Testis (tissue), 3 donors: Measurements from ENCODE around the gene CELSR1. TPM values are rescaled to one million over a fixed set of nuclear protein-coding genes. Genes with fewer than 3 reads are reported as not detected.

Experiments used
- DNase-seq: peaks from one replicate; pipeline ENCODE4 v3.0.0-alpha.2; 2019
- H3K27ac ChIP-seq, 2 donors: fragments of 200-600 bp; sonication (generic); one replicate each; pipeline ENCODE4 v1.5.1; 2019
- H3K27me3 ChIP-seq: fragments of 200-600 bp; sonication (generic); one replicate; pipeline ENCODE4 v1.5.1; 2019
- H3K36me3 ChIP-seq: fragments of 200-600 bp; sonication (generic); one replicate; pipeline ENCODE4 v1.5.1; 2017; ENCODE audit warnings: low read depth; ENCODE audit errors: missing control alignments
- H3K4me1 ChIP-seq: fragments of 200-600 bp; sonication (generic); one replicate; pipeline ENCODE4 v1.5.1; 2019
- H3K4me3 ChIP-seq, 2 donors: fragments of 200-600 bp; sonication (generic); one replicate each; pipeline ENCODE4 v1.5.1; 2017 to 2019
- H3K9me3 ChIP-seq: fragments of 200-600 bp; sonication (generic); one replicate; pipeline ENCODE4 v1.5.1; 2017
- CTCF ChIP-seq, 3 experiments: fragments of 450-650 bp in 2 of 3; fragments of 200-600 bp in 1 of 3; sonication (generic) in 1 of 3; IDR thresholded peaks; one replicate each; pipeline ENCODE4 v1.5.1; 2016 to 2019; ENCODE audit warnings: antibody characterized with exemption in 3 of 3, mild to moderate bottlenecking in 2 of 3, moderate library complexity in 1 of 3
- POLR2A ChIP-seq: fragments of 450-650 bp; IDR thresholded peaks from one replicate; pipeline ENCODE4 v1.6.1; 2017; ENCODE audit warnings: antibody characterized with exemption, mild to moderate bottlenecking, moderate library complexity
- WGBS, 2 donors: methylation state at CpG; one replicate each; pipeline ENCODE4 v1.1.5; 2018; 5-methylcytosine and 5-hydroxymethylcytosine counted together
- intact Hi-C: fragments of 100-400 bp; cut with DNase I; formaldehyde crosslinking; loops from one replicate; pipeline ENCODE4 v1.15.1; 2023; ENCODE audit warnings: low total_unique reads
- polyA plus RNA-seq: library from polyadenylated mRNA; stranded (reverse); fragments of 350-450 nt; fragmentation: Illumina TruSeq; extraction: RNeasy Lipid Tissue Mini Kit (QIAGEN cat#74804); gene quantifications from one replicate; pipeline ENCODE4 v1.2.3, GENCODE V29; 2014; ENCODE audit warnings: low read depth, low replicate concordance; ENCODE audit not compliant: insufficient read depth
- total RNA-seq, 2 donors: library from RNA; depleted of rRNA; stranded (reverse); fragments of >200 nt; gene quantifications; one replicate each; pipeline ENCODE4 v1.2.3, GENCODE V29; 2016

The CELSR1 gene
- total and polyA plus RNA-seq, 3 donors from 2014 or later: 5.6 to 21.5 (median 13.8) TPM

GRCh38 chr22:46367707-46368191 lies 169.7 kb downstream of the CELSR1 start:
- Histone ChIP-seq H3K4me1 (no peaks in the 10 kb centered on the region), H3K27me3 (no peaks in the 10 kb centered on the region), H3K36me3 (no peaks in the 10 kb centered on the region), H3K4me3 (no peak overlapping the region), H3K9me3 (no peaks in the 10 kb centered on the region), H3K27ac (no peak overlapping the region)
- WGBS, 2 donors: 46 to 53% methylated on average over 7 to 19 of the region's 19 CpGs
- DNase-seq: peak; percentile 65
- TF ChIP-seq POLR2A (no peak), CTCF (IDR thresholded peaks at IDR 0.05) (peak; percentile 67 to 85 (median 71))
- intact Hi-C loops: no loop called here

GRCh38 chr22:46366801-46367706 lies 170.4 kb downstream of the CELSR1 start:
- Histone ChIP-seq H3K27me3 (no peaks in the 10 kb centered on the region), H3K9me3 (no peaks in the 10 kb centered on the region), H3K36me3 (no peaks in the 10 kb centered on the region), H3K4me1 (no peaks in the 10 kb centered on the region), H3K27ac (no peak overlapping the region), H3K4me3 (no peak overlapping the region)
- TF ChIP-seq POLR2A (no peak), CTCF (IDR thresholded peaks at IDR 0.05) (no peak)
- WGBS, 2 donors: 80 to 84% methylated on average over 9 to 41 of the region's 45 CpGs
- DNase-seq: no peak
- intact Hi-C loops: no loop called here

GRCh38 chr22:46366327-46366731 lies 171.1 kb downstream of the CELSR1 start:
- H3K9me3 ChIP-seq: no peaks in the 10 kb centered on the region
- intact Hi-C loops: no loop called here

GRCh38 chr22:46365166-46365624 lies 172.2 kb downstream of the CELSR1 start:
- no peaks in the 10 kb centered on the region for H3K9me3 ChIP-seq
- no peak overlapping the region for H3K27ac ChIP-seq
- 89 to 91% methylated on average over 8 to 22 of the region's 22 CpGs for WGBS, 2 donors
- DNase-seq: no peak
- no peaks in the 10 kb centered on the region for H3K4me1 ChIP-seq
- TF ChIP-seq CTCF (IDR thresholded peaks at IDR 0.05): no peak
- intact Hi-C loops: no loop called here
- no peaks in the 10 kb centered on the region for H3K27me3 ChIP-seq
- no peak overlapping the region for H3K4me3 ChIP-seq
- no peaks in the 10 kb centered on the region for H3K36me3 ChIP-seq

More at GRCh38 chr22:46366327-46366731, 171.1 kb downstream of the CELSR1 start:
- no peaks in the 10 kb centered on the region for H3K36me3 ChIP-seq
- H3K4me1 ChIP-seq: no peaks in the 10 kb centered on the region
- no peak for TF ChIP-seq CTCF (IDR thresholded peaks at IDR 0.05)
- H3K27me3 ChIP-seq: no peaks in the 10 kb centered on the region
- H3K4me3 ChIP-seq: no peak overlapping the region
- DNase-seq: no peak
- no peak overlapping the region for H3K27ac ChIP-seq
- WGBS, 2 donors: 76 to 92% methylated on average over 10 to 19 of the region's 19 CpGs
